HFFc6 (cell line): ENCODE results near the gene GFRA1. TPM values are rescaled to one million over a fixed set of nuclear protein-coding genes. Genes with fewer than 3 reads are reported as not detected.

Experiments
- DNase-seq: peaks from one replicate; pipeline ENCODE4 v3.0.0-alpha.2; 2018
- H3K27ac Mint-ChIP-seq: 2 replicates; pipeline ENCODE4 v1.8.0; 2020; ENCODE audit warnings: mild to moderate bottlenecking, mixed read lengths
- H3K27me3 Mint-ChIP-seq: 2 replicates; pipeline ENCODE4 v1.8.0; 2021; ENCODE audit warnings: mild to moderate bottlenecking, moderate library complexity, mixed read lengths; ENCODE audit not compliant: insufficient read depth
- H3K36me3 Mint-ChIP-seq: 2 replicates; pipeline ENCODE4 v1.8.0; 2021; ENCODE audit warnings: low read depth, mixed read lengths
- H3K4me1 Mint-ChIP-seq: 2 replicates; pipeline ENCODE4 v1.8.0; 2020; ENCODE audit warnings: low read depth, mixed read lengths
- H3K4me3 Mint-ChIP-seq: 2 replicates; pipeline ENCODE4 v1.8.0; 2020; ENCODE audit warnings: mild to moderate bottlenecking, moderate library complexity, mixed read lengths
- H3K9me3 Mint-ChIP-seq: 2 replicates; pipeline ENCODE4 v1.8.0; 2020; ENCODE audit warnings: mild to moderate bottlenecking, mixed read lengths
- total RNA-seq, 6 experiments: library from RNA; stranded (reverse); fragmentation: NEBNext Ultra II Directional; extraction: Animal tissue kit (Norgen Biotek cat#: 25700); gene quantifications; 2 replicates in 1 of 6; 3 replicates in 5 of 6; pipeline ENCODE4 v1.2.3, GENCODE V29; 2021
- TF ChIP-seq, protein P1 (sequence below): fragments of 200-600 bp; sonication (generic); IDR thresholded peaks from 2 replicates; pipeline ENCODE4 v1.5.0; 2021; ENCODE audit warnings: antibody characterized with exemption, mild to moderate bottlenecking

GFRA1 gene
- total RNA-seq, 6 experiments from 2014 or later: 7.3 to 17.2 (median 15.9) TPM

GRCh38 chr10:116239229-116239628 lies 33.8 kb downstream of the GFRA1 start:
- no peak overlapping the region for H3K4me3 Mint-ChIP-seq
- no peaks in the 10 kb centered on the region for H3K27me3 Mint-ChIP-seq
- 0 out of 2 replicates have a peak, but pooled peaks cover 5% of the 10 kb centered on the region for H3K36me3 Mint-ChIP-seq
- DNase-seq: no peak
- no peak overlapping the region for H3K27ac Mint-ChIP-seq
- TF ChIP-seq, protein P1, sequence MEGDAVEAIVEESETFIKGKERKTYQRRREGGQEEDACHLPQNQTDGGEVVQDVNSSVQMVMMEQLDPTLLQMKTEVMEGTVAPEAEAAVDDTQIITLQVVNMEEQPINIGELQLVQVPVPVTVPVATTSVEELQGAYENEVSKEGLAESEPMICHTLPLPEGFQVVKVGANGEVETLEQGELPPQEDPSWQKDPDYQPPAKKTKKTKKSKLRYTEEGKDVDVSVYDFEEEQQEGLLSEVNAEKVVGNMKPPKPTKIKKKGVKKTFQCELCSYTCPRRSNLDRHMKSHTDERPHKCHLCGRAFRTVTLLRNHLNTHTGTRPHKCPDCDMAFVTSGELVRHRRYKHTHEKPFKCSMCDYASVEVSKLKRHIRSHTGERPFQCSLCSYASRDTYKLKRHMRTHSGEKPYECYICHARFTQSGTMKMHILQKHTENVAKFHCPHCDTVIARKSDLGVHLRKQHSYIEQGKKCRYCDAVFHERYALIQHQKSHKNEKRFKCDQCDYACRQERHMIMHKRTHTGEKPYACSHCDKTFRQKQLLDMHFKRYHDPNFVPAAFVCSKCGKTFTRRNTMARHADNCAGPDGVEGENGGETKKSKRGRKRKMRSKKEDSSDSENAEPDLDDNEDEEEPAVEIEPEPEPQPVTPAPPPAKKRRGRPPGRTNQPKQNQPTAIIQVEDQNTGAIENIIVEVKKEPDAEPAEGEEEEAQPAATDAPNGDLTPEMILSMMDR: no peak
- H3K9me3 Mint-ChIP-seq: peaks cover 6% of the 10 kb centered on the region; the same call in 1 of the 2 replicates
- H3K4me1 Mint-ChIP-seq: no peaks in the 10 kb centered on the region

DNA sequence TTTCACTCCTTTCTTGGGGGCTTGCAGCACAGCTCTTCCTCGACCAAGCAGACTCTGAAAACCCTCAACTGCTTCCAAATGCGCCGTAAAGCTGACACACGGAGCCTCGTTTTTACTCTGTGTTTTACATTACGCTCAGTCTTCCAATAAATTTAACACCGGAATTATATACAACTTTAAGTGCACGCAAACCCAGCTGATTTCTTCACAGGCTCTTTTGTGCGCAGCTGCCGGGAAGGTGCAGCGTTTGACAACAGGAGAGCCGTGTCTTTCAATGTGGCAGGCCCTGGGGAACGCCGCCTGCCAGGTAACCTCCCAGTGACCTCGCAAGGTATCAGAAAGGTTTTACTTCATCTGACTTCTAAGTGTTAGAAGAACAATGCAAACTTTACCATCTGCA lies 35.0 kb downstream of the GFRA1 start:
- no peak overlapping the region for H3K27ac Mint-ChIP-seq
- H3K4me3 Mint-ChIP-seq: no peak overlapping the region
- no peaks in the 10 kb centered on the region for H3K27me3 Mint-ChIP-seq
- TF ChIP-seq, protein P1: no peak
- no peaks in the 10 kb centered on the region for H3K4me1 Mint-ChIP-seq
- 0 out of 2 replicates have a peak, but pooled peaks cover 5% of the 10 kb centered on the region for H3K36me3 Mint-ChIP-seq
- DNase-seq: no peak
- H3K9me3 Mint-ChIP-seq: peaks cover 6% of the 10 kb centered on the region; the same call in 1 of the 2 replicates

GRCh38 chr10:116237260-116237659 lies 35.7 kb downstream of the GFRA1 start:
- no peak overlapping the region for H3K4me3 Mint-ChIP-seq
- TF ChIP-seq, protein P1: no peak
- no peaks in the 10 kb centered on the region for H3K4me1 Mint-ChIP-seq
- H3K27me3 Mint-ChIP-seq: no peaks in the 10 kb centered on the region
- peaks cover 6% of the 10 kb centered on the region; the same call in 1 of the 2 replicates for H3K9me3 Mint-ChIP-seq
- DNase-seq: no peak
- 0 out of 2 replicates have a peak, but pooled peaks cover 5% of the 10 kb centered on the region for H3K36me3 Mint-ChIP-seq
- no peak overlapping the region for H3K27ac Mint-ChIP-seq

DNA sequence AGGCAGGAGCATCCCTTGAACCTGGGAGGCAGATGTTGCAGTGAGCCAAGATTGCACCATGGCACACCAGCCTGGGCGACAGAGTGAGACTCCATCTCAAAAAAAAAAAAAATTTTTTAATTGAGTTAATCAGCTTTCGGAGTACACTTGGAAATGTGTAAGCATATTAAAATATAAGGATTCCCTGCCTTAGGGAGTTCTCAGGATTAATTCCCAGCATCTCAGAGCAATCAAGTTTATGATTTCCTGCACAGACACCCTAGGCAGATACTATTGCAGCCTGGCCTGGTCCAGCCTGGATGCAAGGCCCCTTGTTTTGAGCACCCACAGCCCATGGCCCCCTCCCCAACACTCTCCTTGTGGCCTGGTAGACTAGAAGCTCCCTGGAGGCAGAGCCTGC lies 39.8 kb downstream of the GFRA1 start:
- Mint-ChIP-seq H3K4me3 (no peak overlapping the region), H3K27ac (no peak overlapping the region), H3K36me3 (0 out of 2 replicates have a peak, but pooled peaks cover 5% of the 10 kb centered on the region)

GRCh38 chr10:116232613-116233012 lies 40.4 kb downstream of the GFRA1 start:
- Mint-ChIP-seq H3K27me3 (no peaks in the 10 kb centered on the region; the same call in none of the 2 replicates), H3K4me1 (no peaks in the 10 kb centered on the region), H3K27ac (no peak overlapping the region), H3K36me3 (0 out of 2 replicates have a peak, but pooled peaks cover 5% of the 10 kb centered on the region), H3K9me3 (peaks cover 6% of the 10 kb centered on the region; the same call in 1 of the 2 replicates), H3K4me3 (no peak overlapping the region)
- TF ChIP-seq, protein P1: no peak
- DNase-seq: no peak

More for the DNA sequence above, 39.8 kb downstream of the GFRA1 start:
- TF ChIP-seq, protein P1: no peak
- DNase-seq: no peak
- Mint-ChIP-seq H3K9me3 (peaks cover 6% of the 10 kb centered on the region; the same call in 1 of the 2 replicates), H3K4me1 (no peaks in the 10 kb centered on the region), H3K27me3 (no peaks in the 10 kb centered on the region; the same call in none of the 2 replicates)
